GM12878 (cell line): ENCODE results near the gene CDC7.

Experiments
- ATF3 ChIP-seq: IDR thresholded peaks from 2 replicates; pipeline ENCODE4 v1.6.1; 2011; ENCODE audit warnings: low read depth, mild to moderate bottlenecking, low read length, moderate library complexity, borderline replicate concordance; ENCODE audit errors: extremely low read depth
- CTCF ChIP-seq, 3 experiments: IDR thresholded peaks in 2 of 3; conservative IDR thresholded peaks in 1 of 3; 2 replicates each; pipeline ENCODE4 v1.5.1; 2011; ENCODE audit warnings: low read depth in 3 of 3, low read length in 3 of 3, mild to moderate bottlenecking in 3 of 3, control low read depth in 2 of 3, moderate library complexity in 2 of 3, inconsistent platforms in 1 of 3, mixed read lengths in 1 of 3; ENCODE audit not compliant: control insufficient read depth in 2 of 3, insufficient read depth in 1 of 3; ENCODE audit errors: extremely low read depth in 1 of 3
- EZH2 ChIP-seq: IDR thresholded peaks from 2 replicates; pipeline ENCODE4 v1.6.1; 2012; ENCODE audit warnings: low read depth, mild to moderate bottlenecking, control low read depth, inconsistent platforms, low read length, borderline replicate concordance; ENCODE audit not compliant: control insufficient read depth
- JUND ChIP-seq: IDR thresholded peaks from 2 replicates; pipeline ENCODE4 v1.6.1; 2012; ENCODE audit warnings: low read depth, mild to moderate bottlenecking, low read length, improper control_type of control experiment, moderate library complexity
- POLR2A ChIP-seq: IDR thresholded peaks from 2 replicates; pipeline ENCODE4 v1.6.1; 2011; ENCODE audit warnings: low read depth, mild to moderate bottlenecking, low read length
- RAD51 ChIP-seq: fragments of 450-650 bp; IDR thresholded peaks from 2 replicates; pipeline ENCODE4 v1.6.1; 2016; ENCODE audit warnings: moderate library complexity, mild to moderate bottlenecking, inconsistent platforms
- REST ChIP-seq: IDR thresholded peaks from 2 replicates; pipeline ENCODE4 v1.6.1; 2012; ENCODE audit warnings: mild to moderate bottlenecking, low read depth, low read length
- SREBF2 ChIP-seq: IDR thresholded peaks from 2 replicates; pipeline ENCODE4 v1.6.1; 2012; ENCODE audit warnings: mild to moderate bottlenecking, low read length
- TCF7 ChIP-seq: IDR thresholded peaks from 2 replicates; pipeline ENCODE4 v1.6.1; 2014; ENCODE audit warnings: antibody characterized with exemption, borderline replicate concordance
- ZNF592 ChIP-seq: fragments of 450-650 bp; IDR thresholded peaks from 2 replicates; pipeline ENCODE4 v1.6.1; 2017; ENCODE audit warnings: mild to moderate bottlenecking, moderate library complexity

GRCh38 chr1:91549041-91549735 is 48.5 kb downstream of the CDC7 start:
- TF ChIP-seq ZNF592 (no peak), ATF3 (no peak), EZH2 (no peak), CTCF (IDR thresholded peaks at IDR 0.05 in 2 of 3, conservative IDR thresholded peaks at IDR 0.05 in 1 of 3; ENCODE audit: control insufficient read depth in 2 of 3, extremely low read depth in 1 of 3, insufficient read depth in 1 of 3, low read depth in 3 of 3, low read length in 3 of 3) (no peak), JUND (no peak), POLR2A (no peak), TCF7 (no peak), RAD51 (no peak), SREBF2 (no peak), REST (no peak)
